K562 (cell line): ENCODE results near the gene MCL1. TPM values are rescaled to one million over a fixed set of nuclear protein-coding genes. Genes with fewer than 3 reads are reported as not detected.

Experiments
- CHCHD3 ChIP-seq: fragments of 250-450 bp; sonication (Bioruptor Pico); IDR thresholded peaks from 2 replicates; pipeline ENCODE4 v2.1.2; 2022; ENCODE audit warnings: mild to moderate bottlenecking
- polyA plus RNA-seq, 8 experiments: library from polyadenylated mRNA; depleted of rRNA in 4 of 8; stranded (reverse) in 5 of 8; unstranded in 3 of 8; fragments of >200 nt; fragmentation: Nextera tagmentation in 2 of 8; fragmentation: Illumina TruSeq in 1 of 8; extraction: Ambion mirVana in 2 of 8; extraction: Trizol in 1 of 8; gene quantifications; 2 replicates each; pipeline versions ENCODE4 v1.2.1 to v1.2.3, GENCODE V29; 2011 to 2014; ENCODE audit warnings: inconsistent platforms in 1 of 8, missing spikeins in 1 of 8
- total RNA-seq, 7 experiments: library from RNA; depleted of rRNA in 6 of 7; stranded (reverse); fragments of >200 nt in 6 of 7; fragmentation: Illumina TruSeq in 2 of 7; extraction: Trizol in 2 of 7; gene quantifications; 2 replicates each; pipeline versions ENCODE4 v1.2.1 to v1.2.3, GENCODE V29; 2011 to 2021; ENCODE audit warnings: low replicate concordance in 1 of 7
- TF ChIP-seq, protein P1 (sequence below): fragments of 200-800 bp; sonication (Bioruptor generic); IDR thresholded peaks from 2 replicates; pipeline ENCODE4 v1.6.1; 2016; ENCODE audit warnings: missing genetic modification characterization, missing compliant biosample characterization
- TF ChIP-seq, protein P2 (sequence below), 2 experiments: fragments of 450-650 bp; IDR thresholded peaks; 2 replicates each; pipeline ENCODE4 v1.6.1; 2018; ENCODE audit warnings: mild to moderate bottlenecking in 2 of 2, low read depth in 1 of 2; ENCODE audit not compliant: partially characterized antibody in 2 of 2
- TF ChIP-seq, protein P3 (sequence below): sonication (generic); formaldehyde crosslinking; IDR thresholded peaks from 2 replicates; pipeline ENCODE4 v1.8.1; 2023; ENCODE audit warnings: mild to moderate bottlenecking, missing genetic modification reagents

MCL1 gene
- total and polyA plus RNA-seq, 9 of the 15 experiments (the other 6 are each of a cell fraction or from before 2014, with no cell fraction given), result 27.1 to 224 (median 138) TPM

DNA sequence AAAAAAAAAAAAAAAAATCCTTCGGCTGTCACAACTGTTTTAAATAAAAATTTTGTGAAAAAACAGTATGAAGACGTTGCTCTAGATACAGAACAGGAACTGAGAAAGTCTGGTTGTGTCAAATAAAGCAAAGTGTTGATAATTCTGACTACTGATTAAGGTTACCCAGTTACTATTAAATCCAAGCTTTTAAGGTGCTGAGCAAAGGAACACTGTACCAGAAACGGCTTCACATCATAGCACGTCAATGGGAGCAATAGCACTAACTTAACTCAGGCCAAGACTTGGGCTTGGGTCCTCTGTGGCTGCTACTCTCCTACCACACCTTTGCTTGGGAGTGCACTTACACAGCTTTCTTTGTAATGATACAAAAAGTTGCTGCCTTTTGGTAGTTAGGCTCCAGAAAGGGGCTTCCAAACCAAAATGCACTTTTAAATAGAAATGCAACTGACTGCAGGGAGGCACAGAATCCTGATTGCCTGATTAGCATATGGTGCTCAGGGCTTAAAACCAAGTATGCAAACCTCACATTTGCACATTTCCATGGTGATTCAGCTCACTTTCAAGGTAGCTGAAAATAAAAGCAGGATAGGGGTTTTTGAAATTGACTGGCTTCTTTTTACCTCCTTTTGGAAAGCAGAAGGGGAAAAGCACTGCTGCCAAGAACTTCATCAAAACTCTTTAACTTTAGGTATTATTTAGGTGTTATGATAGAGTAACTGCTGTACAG is 6.3 kb downstream of the MCL1 start (continued):
- TF ChIP-seq, protein P1, sequence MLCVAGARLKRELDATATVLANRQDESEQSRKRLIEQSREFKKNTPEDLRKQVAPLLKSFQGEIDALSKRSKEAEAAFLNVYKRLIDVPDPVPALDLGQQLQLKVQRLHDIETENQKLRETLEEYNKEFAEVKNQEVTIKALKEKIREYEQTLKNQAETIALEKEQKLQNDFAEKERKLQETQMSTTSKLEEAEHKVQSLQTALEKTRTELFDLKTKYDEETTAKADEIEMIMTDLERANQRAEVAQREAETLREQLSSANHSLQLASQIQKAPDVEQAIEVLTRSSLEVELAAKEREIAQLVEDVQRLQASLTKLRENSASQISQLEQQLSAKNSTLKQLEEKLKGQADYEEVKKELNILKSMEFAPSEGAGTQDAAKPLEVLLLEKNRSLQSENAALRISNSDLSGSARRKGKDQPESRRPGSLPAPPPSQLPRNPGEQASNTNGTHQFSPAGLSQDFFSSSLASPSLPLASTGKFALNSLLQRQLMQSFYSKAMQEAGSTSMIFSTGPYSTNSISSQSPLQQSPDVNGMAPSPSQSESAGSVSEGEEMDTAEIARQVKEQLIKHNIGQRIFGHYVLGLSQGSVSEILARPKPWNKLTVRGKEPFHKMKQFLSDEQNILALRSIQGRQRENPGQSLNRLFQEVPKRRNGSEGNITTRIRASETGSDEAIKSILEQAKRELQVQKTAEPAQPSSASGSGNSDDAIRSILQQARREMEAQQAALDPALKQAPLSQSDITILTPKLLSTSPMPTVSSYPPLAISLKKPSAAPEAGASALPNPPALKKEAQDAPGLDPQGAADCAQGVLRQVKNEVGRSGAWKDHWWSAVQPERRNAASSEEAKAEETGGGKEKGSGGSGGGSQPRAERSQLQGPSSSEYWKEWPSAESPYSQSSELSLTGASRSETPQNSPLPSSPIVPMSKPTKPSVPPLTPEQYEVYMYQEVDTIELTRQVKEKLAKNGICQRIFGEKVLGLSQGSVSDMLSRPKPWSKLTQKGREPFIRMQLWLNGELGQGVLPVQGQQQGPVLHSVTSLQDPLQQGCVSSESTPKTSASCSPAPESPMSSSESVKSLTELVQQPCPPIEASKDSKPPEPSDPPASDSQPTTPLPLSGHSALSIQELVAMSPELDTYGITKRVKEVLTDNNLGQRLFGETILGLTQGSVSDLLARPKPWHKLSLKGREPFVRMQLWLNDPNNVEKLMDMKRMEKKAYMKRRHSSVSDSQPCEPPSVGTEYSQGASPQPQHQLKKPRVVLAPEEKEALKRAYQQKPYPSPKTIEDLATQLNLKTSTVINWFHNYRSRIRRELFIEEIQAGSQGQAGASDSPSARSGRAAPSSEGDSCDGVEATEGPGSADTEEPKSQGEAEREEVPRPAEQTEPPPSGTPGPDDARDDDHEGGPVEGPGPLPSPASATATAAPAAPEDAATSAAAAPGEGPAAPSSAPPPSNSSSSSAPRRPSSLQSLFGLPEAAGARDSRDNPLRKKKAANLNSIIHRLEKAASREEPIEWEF, result no peak
- TF ChIP-seq, protein P2, sequence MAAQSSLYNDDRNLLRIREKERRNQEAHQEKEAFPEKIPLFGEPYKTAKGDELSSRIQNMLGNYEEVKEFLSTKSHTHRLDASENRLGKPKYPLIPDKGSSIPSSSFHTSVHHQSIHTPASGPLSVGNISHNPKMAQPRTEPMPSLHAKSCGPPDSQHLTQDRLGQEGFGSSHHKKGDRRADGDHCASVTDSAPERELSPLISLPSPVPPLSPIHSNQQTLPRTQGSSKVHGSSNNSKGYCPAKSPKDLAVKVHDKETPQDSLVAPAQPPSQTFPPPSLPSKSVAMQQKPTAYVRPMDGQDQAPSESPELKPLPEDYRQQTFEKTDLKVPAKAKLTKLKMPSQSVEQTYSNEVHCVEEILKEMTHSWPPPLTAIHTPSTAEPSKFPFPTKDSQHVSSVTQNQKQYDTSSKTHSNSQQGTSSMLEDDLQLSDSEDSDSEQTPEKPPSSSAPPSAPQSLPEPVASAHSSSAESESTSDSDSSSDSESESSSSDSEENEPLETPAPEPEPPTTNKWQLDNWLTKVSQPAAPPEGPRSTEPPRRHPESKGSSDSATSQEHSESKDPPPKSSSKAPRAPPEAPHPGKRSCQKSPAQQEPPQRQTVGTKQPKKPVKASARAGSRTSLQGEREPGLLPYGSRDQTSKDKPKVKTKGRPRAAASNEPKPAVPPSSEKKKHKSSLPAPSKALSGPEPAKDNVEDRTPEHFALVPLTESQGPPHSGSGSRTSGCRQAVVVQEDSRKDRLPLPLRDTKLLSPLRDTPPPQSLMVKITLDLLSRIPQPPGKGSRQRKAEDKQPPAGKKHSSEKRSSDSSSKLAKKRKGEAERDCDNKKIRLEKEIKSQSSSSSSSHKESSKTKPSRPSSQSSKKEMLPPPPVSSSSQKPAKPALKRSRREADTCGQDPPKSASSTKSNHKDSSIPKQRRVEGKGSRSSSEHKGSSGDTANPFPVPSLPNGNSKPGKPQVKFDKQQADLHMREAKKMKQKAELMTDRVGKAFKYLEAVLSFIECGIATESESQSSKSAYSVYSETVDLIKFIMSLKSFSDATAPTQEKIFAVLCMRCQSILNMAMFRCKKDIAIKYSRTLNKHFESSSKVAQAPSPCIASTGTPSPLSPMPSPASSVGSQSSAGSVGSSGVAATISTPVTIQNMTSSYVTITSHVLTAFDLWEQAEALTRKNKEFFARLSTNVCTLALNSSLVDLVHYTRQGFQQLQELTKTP (IDR thresholded peaks at IDR 0.05; ENCODE audit: low read depth in 1 of 2, partially characterized antibody in 2 of 2), result no peak
- TF ChIP-seq CHCHD3, result no peak
- TF ChIP-seq, protein P3, sequence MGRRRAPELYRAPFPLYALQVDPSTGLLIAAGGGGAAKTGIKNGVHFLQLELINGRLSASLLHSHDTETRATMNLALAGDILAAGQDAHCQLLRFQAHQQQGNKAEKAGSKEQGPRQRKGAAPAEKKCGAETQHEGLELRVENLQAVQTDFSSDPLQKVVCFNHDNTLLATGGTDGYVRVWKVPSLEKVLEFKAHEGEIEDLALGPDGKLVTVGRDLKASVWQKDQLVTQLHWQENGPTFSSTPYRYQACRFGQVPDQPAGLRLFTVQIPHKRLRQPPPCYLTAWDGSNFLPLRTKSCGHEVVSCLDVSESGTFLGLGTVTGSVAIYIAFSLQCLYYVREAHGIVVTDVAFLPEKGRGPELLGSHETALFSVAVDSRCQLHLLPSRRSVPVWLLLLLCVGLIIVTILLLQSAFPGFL (CRISPR knock-in tag), result no peak; the same call in 1 of the 2 replicates
